ENCODE measurements around the gene MBLAC1.

DNA sequence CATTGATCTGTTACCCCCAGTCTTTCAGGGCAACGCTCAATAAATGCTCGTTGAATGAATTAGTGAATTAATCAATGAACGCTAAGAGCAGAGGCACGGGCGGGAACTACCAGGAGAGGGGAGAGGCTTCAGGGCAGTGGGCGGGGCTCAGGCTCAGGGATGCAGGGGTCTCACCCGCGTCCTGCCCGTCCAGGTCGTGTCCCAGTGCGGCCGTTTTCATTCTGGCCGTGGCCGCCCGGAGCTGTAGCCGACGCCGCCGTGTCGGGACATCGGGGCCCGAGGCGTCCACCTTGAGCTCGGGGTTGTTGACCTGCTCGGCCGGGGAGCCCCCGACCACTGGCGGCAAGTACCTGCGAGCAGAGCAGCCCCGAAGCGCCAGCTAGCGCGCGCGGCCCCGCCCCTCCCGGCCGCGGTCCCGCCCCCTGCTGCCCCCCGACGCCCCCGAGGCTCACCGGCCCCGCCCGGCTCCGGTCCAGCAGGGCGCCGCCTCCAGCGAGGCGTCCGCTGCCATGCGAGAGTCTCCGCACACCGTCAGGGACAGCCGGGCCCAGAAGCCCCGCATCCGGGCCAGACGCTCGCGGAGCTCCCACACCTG is 44.4 kb downstream of the MBLAC1 start:
- no peak for TF ChIP-seq POLR2A (IDR thresholded peaks at IDR 0.05)
- TF ChIP-seq, protein P1, sequence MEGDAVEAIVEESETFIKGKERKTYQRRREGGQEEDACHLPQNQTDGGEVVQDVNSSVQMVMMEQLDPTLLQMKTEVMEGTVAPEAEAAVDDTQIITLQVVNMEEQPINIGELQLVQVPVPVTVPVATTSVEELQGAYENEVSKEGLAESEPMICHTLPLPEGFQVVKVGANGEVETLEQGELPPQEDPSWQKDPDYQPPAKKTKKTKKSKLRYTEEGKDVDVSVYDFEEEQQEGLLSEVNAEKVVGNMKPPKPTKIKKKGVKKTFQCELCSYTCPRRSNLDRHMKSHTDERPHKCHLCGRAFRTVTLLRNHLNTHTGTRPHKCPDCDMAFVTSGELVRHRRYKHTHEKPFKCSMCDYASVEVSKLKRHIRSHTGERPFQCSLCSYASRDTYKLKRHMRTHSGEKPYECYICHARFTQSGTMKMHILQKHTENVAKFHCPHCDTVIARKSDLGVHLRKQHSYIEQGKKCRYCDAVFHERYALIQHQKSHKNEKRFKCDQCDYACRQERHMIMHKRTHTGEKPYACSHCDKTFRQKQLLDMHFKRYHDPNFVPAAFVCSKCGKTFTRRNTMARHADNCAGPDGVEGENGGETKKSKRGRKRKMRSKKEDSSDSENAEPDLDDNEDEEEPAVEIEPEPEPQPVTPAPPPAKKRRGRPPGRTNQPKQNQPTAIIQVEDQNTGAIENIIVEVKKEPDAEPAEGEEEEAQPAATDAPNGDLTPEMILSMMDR (IDR thresholded peaks at IDR 0.05), result no peak
